Fibroblast of pulmonary artery (primary cell): ENCODE measurements around the gene GAREM2.

Experiments used
- DNase-seq: peaks from one replicate; pipeline ENCODE4 v3.0.0-alpha.2; 2010; ENCODE audit warnings: low read depth
- H3K4me3 ChIP-seq: replicated peaks from 2 replicates; pipeline ENCODE4 v1.5.1; 2011; ENCODE audit warnings: low read depth, mild to moderate bottlenecking, control low read depth, low read length, moderate library complexity
- CTCF ChIP-seq: IDR thresholded peaks from 2 replicates; pipeline ENCODE4 v1.5.1; 2011; ENCODE audit warnings: mild to moderate bottlenecking, control low read depth, low read length, inconsistent platforms; ENCODE audit errors: missing control alignments

Gene GAREM2

GRCh38 chr2:26214759-26215158 lies 41.9 kb downstream of the GAREM2 start:
- TF ChIP-seq CTCF = no peak
- no peak for DNase-seq
- H3K4me3 ChIP-seq = no peak overlapping the region

- DNase-seq = no peak
- H3K4me3 ChIP-seq = no peak overlapping the region
- TF ChIP-seq CTCF = no peak
These were observed 42.9 kb downstream of the GAREM2 start for GRCh38 chr2:26215833-26216232.

- no peak for TF ChIP-seq CTCF
- H3K4me3 ChIP-seq = no peak overlapping the region
These were observed 43.7 kb downstream of the GAREM2 start for GRCh38 chr2:26216587-26216986.

GRCh38 chr2:26217720-26218119 lies 44.8 kb downstream of the GAREM2 start:
- no peak for TF ChIP-seq CTCF

More at GRCh38 chr2:26216587-26216986, 43.7 kb downstream of the GAREM2 start:
- DNase-seq = no peak

GRCh38 chr2:26223018-26223417 lies 50.1 kb downstream of the GAREM2 start:
- DNase-seq = no peak
- H3K4me3 ChIP-seq = no peak overlapping the region
- no peak for TF ChIP-seq CTCF

More at GRCh38 chr2:26217720-26218119, 44.8 kb downstream of the GAREM2 start:
- H3K4me3 ChIP-seq = no peak overlapping the region
- DNase-seq = no peak

GRCh38 chr2:26224095-26224494 lies 51.2 kb downstream of the GAREM2 start:
- no peak for TF ChIP-seq CTCF
- H3K4me3 ChIP-seq = no peak overlapping the region
- DNase-seq = no peak

- no peak for TF ChIP-seq CTCF
- no peak for DNase-seq
These were observed 56.7 kb downstream of the GAREM2 start for GRCh38 chr2:26229595-26229994.

More at GRCh38 chr2:26229595-26229994, 56.7 kb downstream of the GAREM2 start:
- H3K4me3 ChIP-seq = no peak overlapping the region
